ENCODE data around the gene SLC16A3. TPM values are rescaled to one million over a fixed set of nuclear protein-coding genes. Genes with fewer than 3 reads are reported as not detected.
A peak's percentile ranks its signal among the peaks of the same experiment; 100 is the strongest.

Gene SLC16A3
- total and polyA plus RNA-seq, 10 of the 15 experiments (the other 5 are each of a cell fraction or from before 2014, with no cell fraction given), result 0.10 to 46.5 (median 8.0) TPM

DNA sequence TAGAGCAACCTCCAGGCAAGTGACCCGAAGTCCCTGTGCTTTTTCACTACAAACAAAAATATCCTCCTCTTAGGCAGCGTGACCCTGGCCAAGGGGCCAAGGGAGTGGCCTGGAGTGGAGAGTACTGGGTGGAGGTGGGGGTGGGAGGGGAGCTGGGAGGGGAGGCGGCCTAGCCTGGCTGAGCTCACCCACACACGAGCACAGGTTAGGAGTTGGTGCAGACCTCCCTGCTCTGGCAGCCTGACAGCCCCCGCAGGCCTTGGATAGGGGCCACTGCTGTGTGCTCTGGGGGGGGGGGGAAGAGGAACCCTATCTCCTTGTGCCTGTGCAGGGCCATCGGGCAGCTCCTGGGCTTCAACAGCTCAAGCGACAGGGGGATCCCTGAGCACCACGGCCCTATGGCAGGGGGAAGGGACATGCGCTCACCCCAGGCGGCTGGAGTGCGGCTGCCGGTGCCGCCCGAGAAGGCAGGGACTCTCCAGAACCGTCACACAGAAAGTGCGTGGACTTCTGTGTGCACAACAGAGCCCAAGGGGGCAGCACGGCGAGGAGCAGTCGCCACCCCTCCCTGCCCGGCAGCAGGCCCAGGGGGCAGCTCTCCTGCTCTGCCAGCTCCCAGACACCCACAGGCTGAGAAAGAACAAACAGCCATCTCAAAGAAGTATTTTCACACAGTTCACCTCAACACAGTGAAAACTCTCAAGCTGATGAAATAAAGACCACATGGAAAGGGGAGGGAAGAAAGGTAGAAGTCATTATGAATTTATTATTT is 13.3 kb downstream of the SLC16A3 start (continued):
- TF ChIP-seq PRDM15 (CRISPR knock-in tag; IDR thresholded peaks at IDR 0.05), result no peak
- 0 out of 2 replicates have a peak, but pooled peaks have one; percentile 20 for TF ChIP-seq POLR2AphosphoS5 (IDR thresholded peaks at IDR 0.05; ENCODE audit: low read length)

DNA sequence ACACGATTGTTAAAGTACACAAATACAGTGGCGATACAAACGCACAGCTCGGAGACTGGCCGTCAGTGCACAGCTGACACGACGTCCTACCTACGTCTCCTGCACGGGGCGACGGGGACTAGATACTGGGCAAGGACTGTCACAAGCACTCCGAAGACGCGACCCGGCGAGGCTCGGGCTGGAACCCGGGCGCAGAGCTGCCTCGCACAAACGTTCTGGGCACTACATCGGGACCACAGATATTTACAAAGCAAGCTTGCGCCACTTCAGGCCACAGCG is 13.8 kb downstream of the SLC16A3 start:
- Histone ChIP-seq H4K20me1 (ENCODE audit: control insufficient read depth, insufficient read depth) (peaks cover 6% of the 10 kb centered on the region), H3K27me3 (replicated peaks in 1 of 2; ENCODE audit: control insufficient read depth in 2 of 2, insufficient read depth in 2 of 2, low read length in 1 of 2) (no peaks in the 10 kb centered on the region), H3K36me3 (ENCODE audit: control insufficient read depth in 2 of 2, insufficient read depth in 2 of 2, low read length in 1 of 2) (peaks cover 33 to 51% of the 10 kb centered on the region in 2 experiments), H3K4me2 (ENCODE audit: control insufficient read depth, insufficient read depth) (no peak overlapping the region), H3K27ac (ENCODE audit: control insufficient read depth, insufficient read depth) (no peak overlapping the region), H3K79me2 (ENCODE audit: control insufficient read depth, insufficient read depth, low read length) (no peaks in the 10 kb centered on the region; the same call in 1 of the 2 replicates), H3K4me3 (no peak overlapping the region), H3K4me1 (ENCODE audit: control insufficient read depth, insufficient read depth, low read length) (peaks cover 24% of the 10 kb centered on the region), H3K9ac (ENCODE audit: control insufficient read depth, insufficient read depth, low read length) (no peak overlapping the region), H2AFZ (ENCODE audit: control insufficient read depth, low read depth, low read length) (no peak overlapping the region), H3K9me3 (replicated peaks; ENCODE audit: control insufficient read depth, insufficient read depth, low read length) (no peaks in the 10 kb centered on the region)
- POLR2A ChIA-PET, result interaction anchor here (0.7 to 1.9 kb wide), 6 partner anchors 12 to 59 kb away, joined by 3 to 7 read pairs (median 4); partner anchors contain the start of gene CSNK1D
- 0 out of 3 replicates have a peak, but pooled peaks have one; percentile 4 for TF ChIP-seq POU2F2 (IDR thresholded peaks at IDR 0.05; ENCODE audit: borderline replicate concordance, low read depth, low read length)
- TF ChIP-seq ESRRA (IDR thresholded peaks at IDR 0.05; ENCODE audit: low read length), result no peak
- no peak for TF ChIP-seq HDAC2 (IDR thresholded peaks at IDR 0.05)
- TF ChIP-seq CHD1 (IDR thresholded peaks at IDR 0.05; ENCODE audit: low read depth, low read length), result no peak
- TF ChIP-seq GATAD2B (conservative IDR thresholded peaks at IDR 0.05; ENCODE audit: low read depth), result no peak
- no peak for TF ChIP-seq REST (IDR thresholded peaks at IDR 0.05; ENCODE audit: low read depth, low read length)
- no peak for TF ChIP-seq IKZF2 (IDR thresholded peaks at IDR 0.05)
- TF ChIP-seq FOS (IDR thresholded peaks at IDR 0.05; ENCODE audit: borderline replicate concordance, extremely low read depth, insufficient read length), result no peak
- TF ChIP-seq CBX5 (IDR thresholded peaks at IDR 0.05; ENCODE audit: low read depth), result no peak
- no peak for TF ChIP-seq SUZ12 (IDR thresholded peaks at IDR 0.05; ENCODE audit: unreplicated experiment)
- TF ChIP-seq, protein P1, sequence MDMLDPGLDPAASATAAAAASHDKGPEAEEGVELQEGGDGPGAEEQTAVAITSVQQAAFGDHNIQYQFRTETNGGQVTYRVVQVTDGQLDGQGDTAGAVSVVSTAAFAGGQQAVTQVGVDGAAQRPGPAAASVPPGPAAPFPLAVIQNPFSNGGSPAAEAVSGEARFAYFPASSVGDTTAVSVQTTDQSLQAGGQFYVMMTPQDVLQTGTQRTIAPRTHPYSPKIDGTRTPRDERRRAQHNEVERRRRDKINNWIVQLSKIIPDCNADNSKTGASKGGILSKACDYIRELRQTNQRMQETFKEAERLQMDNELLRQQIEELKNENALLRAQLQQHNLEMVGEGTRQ (IDR thresholded peaks at IDR 0.05; ENCODE audit: borderline replicate concordance, low read depth, low read length), result no peak
- TF ChIP-seq POLR2A (IDR thresholded peaks at IDR 0.05; ENCODE audit: low read depth, low read length), result peak; percentile 11; the same call in 1 of the 2 replicates
- no peak for ATAC-seq
- CTCF ChIA-PET, result interaction anchor here (1.1 to 3.0 kb wide), 5 partner anchors 37 to 108 kb away, joined by 3 to 19 read pairs (median 10); partner anchors contain the start of gene CD7
- SMC1A ChIA-PET (ENCODE audit: uncharacterized antibody, unreplicated experiment), result interaction anchor here (1.1 to 2.6 kb wide), 6 partner anchors 34 to 78 kb away, joined by 3 to 12 read pairs (median 4); no protein-coding TSS in a partner anchor
- no peak for DNase-seq (ENCODE audit: low read depth, low spot score)
- intact Hi-C loops (cut with micrococcal nuclease; ENCODE audit: unreplicated experiment) (no loop called here), in situ Hi-C loops (cut with MboI) (no loop called here)
- RAD21 ChIA-PET (ENCODE audit: unreplicated experiment), result interaction anchor here (0.6 to 2.6 kb wide), 7 partner anchors 30 to 115 kb away, joined by 3 to 18 read pairs (median 5); no protein-coding TSS in a partner anchor
- WGBS (ENCODE audit: insufficient coverage, insufficient replicate concordance, low lambda C conversion rate, missing lambda C conversion rate), result 95% methylated on average over 24 of the region's 24 CpGs
- no TSS peak for BruUV-seq (replicated peaks)
- FAIRE-seq, result no peak
